GM23248 (cell line): ENCODE results near the gene GABRG2. TPM values are rescaled to one million over a fixed set of nuclear protein-coding genes. Genes with fewer than 3 reads are reported as not detected.

Experiments
- DNase-seq: peaks from one replicate; pipeline ENCODE4 v3.0.0-alpha.2; 2015
- H2AFZ ChIP-seq: fragments of 200-600 bp; sonication (generic); 2 replicates; pipeline ENCODE4 v1.6.1; 2016; ENCODE audit warnings: antibody characterized with exemption
- H3F3A ChIP-seq: fragments of 200-600 bp; sonication (generic); 2 replicates; pipeline ENCODE4 v1.6.1; 2016; ENCODE audit warnings: mild to moderate bottlenecking, antibody characterized with exemption, mixed run types; ENCODE audit not compliant: insufficient read depth
- H3K27ac ChIP-seq: fragments of 200-600 bp; sonication (generic); 2 replicates; pipeline ENCODE4 v1.5.1; 2016; ENCODE audit warnings: mild to moderate bottlenecking
- H3K27me3 ChIP-seq: fragments of 200-600 bp; sonication (generic); replicated peaks from 2 replicates; pipeline ENCODE4 v1.6.1; 2016; ENCODE audit warnings: mild to moderate bottlenecking; ENCODE audit not compliant: insufficient read depth
- H3K36me3 ChIP-seq: fragments of 200-600 bp; sonication (generic); 2 replicates; pipeline ENCODE4 v1.6.1; 2016; ENCODE audit warnings: low read depth, mild to moderate bottlenecking
- H3K4me1 ChIP-seq: fragments of 200-600 bp; sonication (generic); 2 replicates; pipeline ENCODE4 v1.6.1; 2016; ENCODE audit warnings: mild to moderate bottlenecking; ENCODE audit not compliant: insufficient read depth
- H3K4me2 ChIP-seq: fragments of 200-600 bp; sonication (generic); one replicate; pipeline ENCODE4 v1.6.1; 2016; ENCODE audit warnings: mild to moderate bottlenecking; ENCODE audit not compliant: unreplicated experiment
- H3K4me3 ChIP-seq: fragments of 200-600 bp; sonication (generic); 2 replicates; pipeline ENCODE4 v1.5.1; 2016; ENCODE audit warnings: mild to moderate bottlenecking
- H3K79me2 ChIP-seq: fragments of 200-600 bp; sonication (generic); 2 replicates; pipeline ENCODE4 v1.6.1; 2016; ENCODE audit warnings: mild to moderate bottlenecking; ENCODE audit not compliant: insufficient read depth
- H3K9ac ChIP-seq: fragments of 200-600 bp; sonication (generic); 2 replicates; pipeline ENCODE4 v1.6.1; 2016; ENCODE audit warnings: mild to moderate bottlenecking
- H3K9me2 ChIP-seq: fragments of 200-600 bp; sonication (generic); 2 replicates; pipeline ENCODE4 v1.6.1; 2016; ENCODE audit warnings: mixed run types, mild to moderate bottlenecking, moderate library complexity; ENCODE audit not compliant: insufficient read depth
- H3K9me3 ChIP-seq: fragments of 200-600 bp; sonication (generic); one replicate; pipeline ENCODE4 v1.6.1; 2017; ENCODE audit warnings: low read depth
- H4K20me1 ChIP-seq: fragments of 200-600 bp; sonication (generic); 2 replicates; pipeline ENCODE4 v1.6.0; 2016; ENCODE audit not compliant: insufficient read depth
- EZH2 ChIP-seq: fragments of 200-600 bp; sonication (generic); IDR thresholded peaks from 2 replicates; pipeline ENCODE4 v1.6.1; 2018; ENCODE audit warnings: antibody characterized with exemption, mild to moderate bottlenecking; ENCODE audit not compliant: insufficient read depth, poor library complexity, severe bottlenecking
- EZH2phosphoT487 ChIP-seq: fragments of 200-600 bp; sonication (generic); IDR thresholded peaks from 2 replicates; pipeline ENCODE4 v1.6.1; 2018; ENCODE audit warnings: antibody characterized with exemption, moderate library complexity, mild to moderate bottlenecking, low read depth; ENCODE audit not compliant: insufficient read depth
- WGBS, 2 experiments: methylation state at CpG; one replicate each; pipeline ENCODE4 v1.1.6; 2015 to 2017; ENCODE audit warnings: low lambda C conversion rate in 2 of 2, low coverage in 1 of 2; ENCODE audit errors: missing lambda C conversion rate in 2 of 2; 5-methylcytosine and 5-hydroxymethylcytosine counted together
- in situ Hi-C: fragments of 300-500 bp; cut with MboI; formaldehyde crosslinking; loops from 2 replicates; pipeline ENCODE4 v1.15.0; 2020
- polyA plus RNA-seq: library from polyadenylated mRNA; unstranded; fragments of >200 nt; fragmentation: Nextera tagmentation; extraction: Ambion mirVana; gene quantifications from 2 replicates; pipeline ENCODE4 v1.2.1, GENCODE V29; 2016
- total RNA-seq: library from RNA; depleted of rRNA; stranded (reverse); fragments of >200 nt; shearing (Covaris generic); gene quantifications from 2 replicates; pipeline ENCODE4 v1.2.3, GENCODE V29; 2014

The GABRG2 gene
- total and polyA plus RNA-seq, 2 experiments from 2014 or later = not detected

GRCh38 chr5:162160401-162160800, 92.8 kb downstream of the GABRG2 start:
- Histone ChIP-seq H3K9me2 (no peaks in the 10 kb centered on the region), H3K36me3 (no peaks in the 10 kb centered on the region), H3K27me3 (no peaks in the 10 kb centered on the region), H3F3A (no peaks in the 10 kb centered on the region), H4K20me1 (no peaks in the 10 kb centered on the region), H3K4me1 (no peaks in the 10 kb centered on the region), H2AFZ (no peak overlapping the region), H3K9ac (no peak overlapping the region), H3K4me2 (no peak overlapping the region), H3K9me3 (no peaks in the 10 kb centered on the region), H3K4me3 (no peak overlapping the region), H3K79me2 (no peaks in the 10 kb centered on the region), H3K27ac (no peak overlapping the region)
- TF ChIP-seq EZH2 (no peak), EZH2phosphoT487 (no peak)
- 0 to 6% methylated on average over 2 of the region's 2 CpGs for WGBS, 2 experiments
- in situ Hi-C loops = no loop called here
- DNase-seq = no peak

GRCh38 chr5:162163663-162164062, 96.1 kb downstream of the GABRG2 start:
- Histone ChIP-seq H3K9ac (no peak overlapping the region), H3K27ac (no peak overlapping the region), H3K27me3 (no peaks in the 10 kb centered on the region), H3K9me3 (no peaks in the 10 kb centered on the region), H3K9me2 (no peaks in the 10 kb centered on the region), H3K4me2 (no peak overlapping the region), H3K4me3 (no peak overlapping the region), H3F3A (no peaks in the 10 kb centered on the region), H3K36me3 (no peaks in the 10 kb centered on the region), H2AFZ (no peak overlapping the region), H4K20me1 (no peaks in the 10 kb centered on the region), H3K79me2 (no peaks in the 10 kb centered on the region), H3K4me1 (no peaks in the 10 kb centered on the region)
- WGBS, 2 experiments = 26 to 35% methylated on average over 6 of the region's 6 CpGs
- TF ChIP-seq EZH2phosphoT487 = no peak
- TF ChIP-seq EZH2 = no peak
- no peak for DNase-seq
- in situ Hi-C loops = no loop called here

- H2AFZ ChIP-seq = no peak overlapping the region
- no peak overlapping the region for H3K4me3 ChIP-seq
- H3F3A ChIP-seq = no peaks in the 10 kb centered on the region
- no peaks in the 10 kb centered on the region for H3K79me2 ChIP-seq
- no peaks in the 10 kb centered on the region for H3K9me2 ChIP-seq
- 22 to 32% methylated on average over 6 of the region's 6 CpGs for WGBS, 2 experiments
- H3K4me1 ChIP-seq = no peaks in the 10 kb centered on the region
- no peak for TF ChIP-seq EZH2phosphoT487
- no peak for TF ChIP-seq EZH2
- no peaks in the 10 kb centered on the region for H4K20me1 ChIP-seq
- in situ Hi-C loops = no loop called here
- no peaks in the 10 kb centered on the region for H3K27me3 ChIP-seq
- no peaks in the 10 kb centered on the region for H3K36me3 ChIP-seq
- DNase-seq = no peak
- H3K9ac ChIP-seq = no peak overlapping the region
- H3K27ac ChIP-seq = no peak overlapping the region
- no peaks in the 10 kb centered on the region for H3K9me3 ChIP-seq
- no peak overlapping the region for H3K4me2 ChIP-seq
Observed at GRCh38 chr5:162174358-162174974, 106.9 kb downstream of the GABRG2 start.

- Histone ChIP-seq H3K27ac (no peak overlapping the region), H2AFZ (no peak overlapping the region), H3F3A (no peaks in the 10 kb centered on the region), H3K9me3 (peaks cover 3% of the 10 kb centered on the region), H3K27me3 (no peaks in the 10 kb centered on the region), H3K36me3 (no peaks in the 10 kb centered on the region), H3K79me2 (no peaks in the 10 kb centered on the region), H3K4me2 (no peak overlapping the region), H3K9ac (no peak overlapping the region), H3K4me1 (no peaks in the 10 kb centered on the region), H3K4me3 (no peak overlapping the region), H3K9me2 (no peaks in the 10 kb centered on the region), H4K20me1 (no peaks in the 10 kb centered on the region)
- TF ChIP-seq EZH2phosphoT487 = no peak
- no peak for TF ChIP-seq EZH2
- in situ Hi-C loops = no loop called here
- 4 to 17% methylated on average over 1 of the region's 1 CpG for WGBS, 2 experiments
- DNase-seq = no peak
Observed at GRCh38 chr5:162187371-162187770, 119.8 kb downstream of the GABRG2 start.
